HepG2 (cell line): Measurements from ENCODE around the gene XCR1. TPM values are rescaled to one million over a fixed set of nuclear protein-coding genes. Genes with fewer than 3 reads are reported as not detected.

ENCODE experiments used
- ATAC-seq: fragments of 200-7000 bp; cut with Tn5 transposase; 3 replicates; pipeline ENCODE4 v1.9.1; 2020; ENCODE audit warnings: mild to moderate bottlenecking, moderate library complexity
- BruUV-seq: library from RNA; stranded (reverse); fragments of 400-500 nt; replicated peaks from 2 replicates; lab custom pipeline; 2021; lab: Mats Ljungman, UMichigan
- CTCF ChIA-PET: fragments of 300-600 bp; formaldehyde crosslinking; extraction: SDS; loops from one replicate; lab custom pipeline; 2021; ENCODE audit warnings: low total read pairs, inconsistent platforms, low intra/inter-chr PET ratio; lab: Yijun Ruan, JAX
- POLR2A ChIA-PET: fragments of 350-600 bp; sonication (Branson Sonifier 250); formaldehyde crosslinking; loops from one replicate; lab custom pipeline; 2020; ENCODE audit warnings: antibody characterized with exemption, inconsistent platforms; lab: Yijun Ruan, JAX
- DNase-seq: peaks from one replicate; pipeline ENCODE4 v3.0.0-alpha.2; 2015; ENCODE audit warnings: low spot score
- FAIRE-seq: peaks from 3 replicates; lab custom pipeline; 2011; peaks lifted over from hg19 to GRCh38; lab: Jason Lieb, UNC
- H2AFZ ChIP-seq: one replicate; pipeline ENCODE4 v1.6.1; 2011; ENCODE audit warnings: low read length, inconsistent platforms
- H3K27ac ChIP-seq: fragments of 300-600 bp; 3 replicates; pipeline ENCODE4 v1.8.0; 2011; ENCODE audit warnings: mixed run types, mild to moderate bottlenecking, mixed read lengths, low read length, inconsistent platforms; ENCODE audit not compliant: insufficient read depth; ENCODE audit errors: extremely low read length
- H3K27me3 ChIP-seq, 2 experiments: fragments of 200-600 bp in 1 of 2; 2 replicates in 1 of 2; 3 replicates in 1 of 2; pipeline versions ENCODE4 v1.6.0 to v1.8.0; 2011; ENCODE audit warnings: low read length in 2 of 2, mild to moderate bottlenecking in 2 of 2, moderate library complexity in 2 of 2, inconsistent platforms in 1 of 2; ENCODE audit not compliant: insufficient read depth in 2 of 2, control insufficient read depth in 1 of 2
- H3K36me3 ChIP-seq, 2 experiments: fragments of 200-600 bp in 1 of 2; replicated peaks in 1 of 2; 2 replicates in 1 of 2; 3 replicates in 1 of 2; pipeline versions ENCODE4 v1.5.1 to v1.8.0; 2011; ENCODE audit warnings: low read length in 2 of 2, inconsistent platforms in 1 of 2; ENCODE audit not compliant: insufficient read depth in 2 of 2, control insufficient read depth in 1 of 2
- H3K4me1 ChIP-seq: 2 replicates; pipeline ENCODE4 v1.5.1; 2012; ENCODE audit warnings: low read length, inconsistent platforms; ENCODE audit not compliant: insufficient read depth
- H3K4me2 ChIP-seq: 2 replicates; pipeline ENCODE4 v1.6.0; 2011; ENCODE audit warnings: low read depth, low read length, inconsistent platforms
- H3K4me3 ChIP-seq, 3 experiments: fragments of 200-600 bp in 1 of 3; sonication (generic), shearing (Covaris generic) in 1 of 3; replicated peaks in 1 of 3; 2 replicates each; pipeline ENCODE4 v1.5.1; 2011 to 2016; ENCODE audit warnings: low read length in 3 of 3, inconsistent platforms in 2 of 3, low read depth in 2 of 3, mild to moderate bottlenecking in 2 of 3, control low read depth in 1 of 3, mixed read lengths in 1 of 3; ENCODE audit not compliant: insufficient read depth in 1 of 3
- H3K79me2 ChIP-seq: one replicate; pipeline ENCODE4 v1.6.1; 2011; ENCODE audit warnings: low read length, inconsistent platforms; ENCODE audit not compliant: insufficient read depth
- H3K9ac ChIP-seq: 2 replicates; pipeline ENCODE4 v1.6.0; 2011; ENCODE audit warnings: mild to moderate bottlenecking, low read depth, low read length, inconsistent platforms; ENCODE audit not compliant: insufficient read depth
- H3K9me3 ChIP-seq: 2 replicates; pipeline ENCODE4 v1.5.1; 2012; ENCODE audit warnings: mild to moderate bottlenecking, low read length
- H4K20me1 ChIP-seq: 2 replicates; pipeline ENCODE4 v1.6.0; 2011; ENCODE audit warnings: inconsistent platforms, mild to moderate bottlenecking, low read length, moderate library complexity; ENCODE audit not compliant: insufficient read depth
- WGBS: methylation state at CpG from one replicate; pipeline ENCODE4 v1.1.6; 2017; ENCODE audit warnings: low lambda C conversion rate; 5-methylcytosine and 5-hydroxymethylcytosine counted together
- in situ Hi-C: cut with HindIII; loops from 2 replicates; pipeline ENCODE4 v1.10.0; 2017; ENCODE audit warnings: low pct_unique_long_range_greater_than_20kb; ENCODE audit not compliant: extremely low pct_ligation_motif_present
- intact Hi-C: fragments of 100-400 bp; cut with micrococcal nuclease; formaldehyde crosslinking; loops from one replicate; pipeline ENCODE4 v1.10.0; 2022; ENCODE audit not compliant: unreplicated experiment
- polyA plus RNA-seq, 8 experiments: library from polyadenylated mRNA; depleted of rRNA in 3 of 8; stranded (reverse) in 7 of 8; unstranded in 1 of 8; fragments of >200 nt; fragmentation: Illumina TruSeq in 4 of 8; extraction: Trizol in 4 of 8; gene quantifications; 2 replicates each; pipeline versions ENCODE4 v1.2.1 to v1.2.3, GENCODE V29; 2011 to 2016; ENCODE audit warnings: low read depth in 4 of 8, missing spikeins in 1 of 8, mixed read lengths in 1 of 8; ENCODE audit not compliant: insufficient read depth in 1 of 8
- total RNA-seq, 5 experiments: library from RNA; depleted of rRNA; stranded (reverse); fragments of >200 nt; fragmentation: Illumina TruSeq; extraction: Trizol; gene quantifications; 2 replicates each; pipeline ENCODE4 v1.2.3, GENCODE V29; 2016; ENCODE audit warnings: low read depth in 1 of 5
- TF ChIP-seq, protein P1 (sequence below): sonication (generic); formaldehyde crosslinking; IDR thresholded peaks from 2 replicates; pipeline ENCODE4 v1.4.0; 2020; ENCODE audit warnings: missing genetic modification reagents
- TF ChIP-seq, protein P2 (sequence below): sonication (generic); formaldehyde crosslinking; IDR thresholded peaks from 2 replicates; pipeline ENCODE4 v1.5.0; 2020; ENCODE audit warnings: mild to moderate bottlenecking, missing genetic modification reagents, moderate library complexity

Gene XCR1
- total and polyA plus RNA-seq, 2 of the 13 experiments (the other 11 are each of a cell fraction or from before 2014, with no cell fraction given), result not detected

DNA sequence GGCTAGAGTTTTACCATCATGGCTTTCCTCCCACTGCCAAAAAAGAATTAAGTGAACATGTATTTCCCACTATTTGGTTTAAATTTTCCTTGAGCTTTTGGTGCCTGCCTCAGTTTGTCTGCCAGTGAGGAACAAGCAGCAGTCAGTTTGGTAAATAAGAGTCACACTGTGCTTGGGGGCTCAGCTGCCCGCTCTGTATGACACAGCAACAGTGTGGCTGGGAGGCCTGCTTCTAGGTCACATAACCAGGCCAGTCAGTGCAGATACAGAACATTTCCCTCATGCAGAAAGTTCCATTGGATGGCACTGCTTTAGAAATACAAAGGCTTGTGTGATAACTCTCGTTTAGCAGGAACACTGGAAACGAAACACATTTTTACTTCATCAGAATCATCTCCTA lies 57.3 kb downstream of the XCR1 start:
- in situ Hi-C loops, result no loop called here

More for the DNA sequence above, 57.3 kb downstream of the XCR1 start:
- Histone ChIP-seq H3K4me1 (no peaks in the 10 kb centered on the region), H3K4me3 (no peak overlapping the region), H3K27ac (no peak overlapping the region), H3K79me2 (no peaks in the 10 kb centered on the region), H3K36me3 (peaks cover 26 to 67% of the 10 kb centered on the region in 2 experiments), H3K4me2 (no peak overlapping the region), H2AFZ (no peak overlapping the region), H3K9ac (no peak overlapping the region), H4K20me1 (no peaks in the 10 kb centered on the region), H3K9me3 (no peaks in the 10 kb centered on the region), H3K27me3 (no peaks in the 10 kb centered on the region)
- DNase-seq (no peak), FAIRE-seq (no peak), ATAC-seq (no peak)
- TF ChIP-seq, protein P1, sequence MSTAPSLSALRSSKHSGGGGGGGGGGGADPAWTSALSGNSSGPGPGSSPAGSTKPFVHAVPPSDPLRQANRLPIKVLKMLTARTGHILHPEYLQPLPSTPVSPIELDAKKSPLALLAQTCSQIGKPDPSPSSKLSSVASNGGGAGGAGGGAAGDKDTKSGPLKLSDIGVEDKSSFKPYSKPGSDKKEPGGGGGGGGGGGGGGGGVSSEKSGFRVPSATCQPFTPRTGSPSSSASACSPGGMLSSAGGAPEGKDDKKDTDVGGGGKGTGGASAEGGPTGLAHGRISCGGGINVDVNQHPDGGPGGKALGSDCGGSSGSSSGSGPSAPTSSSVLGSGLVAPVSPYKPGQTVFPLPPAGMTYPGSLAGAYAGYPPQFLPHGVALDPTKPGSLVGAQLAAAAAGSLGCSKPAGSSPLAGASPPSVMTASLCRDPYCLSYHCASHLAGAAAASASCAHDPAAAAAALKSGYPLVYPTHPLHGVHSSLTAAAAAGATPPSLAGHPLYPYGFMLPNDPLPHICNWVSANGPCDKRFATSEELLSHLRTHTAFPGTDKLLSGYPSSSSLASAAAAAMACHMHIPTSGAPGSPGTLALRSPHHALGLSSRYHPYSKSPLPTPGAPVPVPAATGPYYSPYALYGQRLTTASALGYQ (CRISPR knock-in tag), result no peak
- TF ChIP-seq, protein P2, sequence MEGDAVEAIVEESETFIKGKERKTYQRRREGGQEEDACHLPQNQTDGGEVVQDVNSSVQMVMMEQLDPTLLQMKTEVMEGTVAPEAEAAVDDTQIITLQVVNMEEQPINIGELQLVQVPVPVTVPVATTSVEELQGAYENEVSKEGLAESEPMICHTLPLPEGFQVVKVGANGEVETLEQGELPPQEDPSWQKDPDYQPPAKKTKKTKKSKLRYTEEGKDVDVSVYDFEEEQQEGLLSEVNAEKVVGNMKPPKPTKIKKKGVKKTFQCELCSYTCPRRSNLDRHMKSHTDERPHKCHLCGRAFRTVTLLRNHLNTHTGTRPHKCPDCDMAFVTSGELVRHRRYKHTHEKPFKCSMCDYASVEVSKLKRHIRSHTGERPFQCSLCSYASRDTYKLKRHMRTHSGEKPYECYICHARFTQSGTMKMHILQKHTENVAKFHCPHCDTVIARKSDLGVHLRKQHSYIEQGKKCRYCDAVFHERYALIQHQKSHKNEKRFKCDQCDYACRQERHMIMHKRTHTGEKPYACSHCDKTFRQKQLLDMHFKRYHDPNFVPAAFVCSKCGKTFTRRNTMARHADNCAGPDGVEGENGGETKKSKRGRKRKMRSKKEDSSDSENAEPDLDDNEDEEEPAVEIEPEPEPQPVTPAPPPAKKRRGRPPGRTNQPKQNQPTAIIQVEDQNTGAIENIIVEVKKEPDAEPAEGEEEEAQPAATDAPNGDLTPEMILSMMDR (CRISPR knock-in tag), result no peak
- POLR2A ChIA-PET, result no interaction called here
- WGBS, result 95% methylated on average over 3 of the region's 3 CpGs
- BruUV-seq, result no TSS peak
- intact Hi-C loops, result no loop called here
- CTCF ChIA-PET, result no interaction called here
